ENCODE data around the gene OSBPL1A. TPM values are rescaled to one million over a fixed set of nuclear protein-coding genes. Genes with fewer than 3 reads are reported as not detected.

OSBPL1A gene
- 11.9 to 14.8 TPM (median 13.2 TPM) in 5 replicates for total RNA-seq (2022; extraction: Qiagen RNA extraction; ENCODE audit: low read depth)

DNA sequence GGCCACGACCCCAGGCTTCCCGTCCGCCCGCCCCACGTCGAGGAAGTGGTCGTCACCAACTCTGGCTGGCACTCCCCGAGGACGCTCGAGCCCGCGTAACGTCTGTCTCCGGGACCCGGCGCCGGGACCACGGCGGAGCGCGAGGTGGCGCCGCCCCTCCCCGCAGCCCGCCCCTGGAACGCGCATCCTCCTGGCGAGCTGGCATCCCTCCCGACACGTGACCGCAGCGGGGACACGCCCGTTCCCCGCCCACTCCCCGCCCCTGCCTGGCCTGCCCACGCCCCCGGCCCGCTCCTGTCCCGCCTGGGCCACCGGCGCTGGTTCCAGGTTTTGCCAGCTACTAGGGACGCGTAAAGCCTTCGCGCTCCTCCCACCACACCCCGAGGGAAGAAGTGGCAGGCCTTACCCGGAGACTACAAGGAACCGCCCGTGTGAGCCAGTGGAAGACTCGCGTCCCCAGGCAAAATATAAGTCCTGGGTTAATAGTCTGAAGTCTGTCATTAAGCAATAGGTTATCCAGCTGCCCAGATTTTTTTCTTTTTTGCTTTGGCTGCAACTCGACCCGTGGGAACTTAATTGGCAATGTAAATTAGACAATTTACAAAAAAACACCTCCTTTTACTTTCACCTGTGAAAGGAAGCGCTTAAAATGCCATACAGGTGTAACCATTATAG, at the start of gene OSBPL1A:
OSBPL1A (minus strand) TSS at position 131 of the 675 bp plus-strand sequence. CDS start 20,291 bp downstream, outside the sequence.

GRCh38 chr18:24426398-24427294, 29.0 kb upstream of the OSBPL1A start, which contains the start of gene IMPACT:
IMPACT (plus strand) TSS chr18:24426670; CDS start chr18:24426757, 87 bp downstream.

DNA sequence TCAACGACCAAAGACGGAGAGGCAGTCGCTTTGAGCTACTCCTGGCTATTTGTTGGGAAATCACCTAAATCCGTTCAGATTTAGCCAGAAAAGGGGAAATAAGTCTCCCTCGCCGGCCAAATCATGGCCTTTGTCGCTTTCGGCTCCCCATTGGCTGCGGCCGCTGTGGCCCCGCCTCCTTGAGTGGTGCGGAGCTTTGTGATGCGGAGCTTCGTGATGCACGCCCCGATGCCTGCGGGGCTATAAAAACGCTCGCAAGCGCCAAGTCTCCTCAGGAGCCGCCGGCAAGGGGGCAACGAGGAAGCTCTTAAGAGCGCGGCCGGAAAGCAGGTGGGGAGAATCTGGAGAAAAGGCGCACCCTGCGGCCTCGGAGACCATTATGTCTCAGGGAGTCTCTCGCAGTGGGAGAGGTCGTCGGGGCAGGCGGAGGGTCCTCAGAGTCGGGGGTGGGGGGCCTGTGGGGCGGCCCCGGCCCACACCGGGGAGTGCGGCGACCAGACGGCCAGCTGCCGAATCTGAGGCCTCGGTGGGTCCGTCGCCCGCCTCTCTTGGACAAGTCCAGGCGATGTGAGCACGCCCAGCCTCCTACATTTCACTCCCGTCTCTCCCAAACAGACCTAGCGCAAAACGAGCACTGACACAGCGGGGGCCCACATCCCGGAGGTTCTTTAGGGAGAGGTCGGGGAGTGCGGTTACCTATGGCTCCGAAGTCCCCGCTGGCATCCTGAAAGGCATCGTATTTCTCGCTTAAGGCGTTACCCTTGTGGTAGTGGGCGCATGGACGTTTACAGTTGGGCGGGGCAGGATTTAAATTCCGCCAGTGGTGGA, 258.6 kb downstream of the OSBPL1A start, which contains the start of gene CABYR:
CABYR (plus strand) TSS at position 274 of the 828 bp plus-strand sequence. CDS start 4,053 bp downstream, outside the sequence.

Other genes starting within 250 kb of the OSBPL1A start
- 11.5 to 14.1 TPM (median 13.2 TPM) in 5 replicates for gene IMPACT, start 28.8 kb upstream of the OSBPL1A start, total RNA-seq (2022; extraction: Qiagen RNA extraction; ENCODE audit: low read depth)
- not detected in 5 replicates for gene HRH4, start 62.8 kb upstream of the OSBPL1A start, total RNA-seq (2022; extraction: Qiagen RNA extraction; ENCODE audit: low read depth)